HEK293 (cell line): ENCODE results near the gene LRRN1.

ENCODE experiments used
- CTCF ChIA-PET: fragments of 350-600 bp; formaldehyde crosslinking; extraction: SDS; loops from one replicate; lab custom pipeline; 2021; ENCODE audit warnings: antibody characterized with exemption; lab: Yijun Ruan, JAX
- POLR2A ChIA-PET: fragments of 300-600 bp; formaldehyde crosslinking; extraction: SDS; loops from one replicate; lab custom pipeline; 2020; ENCODE audit warnings: antibody characterized with exemption, inconsistent platforms; lab: Yijun Ruan, JAX
- H3K27ac ChIP-seq: fragments of 200-500 bp; sonication (Bioruptor generic); 2 replicates; pipeline ENCODE4 v1.5.1; 2014; ENCODE audit warnings: low read depth, low read length, control low read depth, inconsistent platforms; ENCODE audit errors: extremely low read depth
- H3K36me3 ChIP-seq, 2 experiments: fragments of 200-500 bp in 1 of 2; sonication (Bioruptor generic) in 1 of 2; 1 replicate in 1 of 2; 2 replicates in 1 of 2; pipeline ENCODE4 v1.5.1; 2014 to 2017; ENCODE audit warnings: inconsistent platforms in 2 of 2, low read length in 2 of 2; ENCODE audit not compliant: control insufficient read depth in 2 of 2, insufficient read depth in 1 of 2
- H3K4me1 ChIP-seq: fragments of 200-500 bp; sonication (Bioruptor generic); 2 replicates; pipeline ENCODE4 v1.5.1; 2014; ENCODE audit warnings: mild to moderate bottlenecking, low read length, inconsistent platforms; ENCODE audit not compliant: control insufficient read depth, insufficient read depth
- H3K4me3 ChIP-seq: 2 replicates; pipeline ENCODE4 v1.5.1; 2011; ENCODE audit warnings: low read depth, mild to moderate bottlenecking, control low read depth, low read length, moderate library complexity
- H3K9me3 ChIP-seq: fragments of 200-500 bp; sonication (Bioruptor generic); 2 replicates; pipeline ENCODE4 v1.5.1; 2014; ENCODE audit warnings: low read depth, low read length, inconsistent platforms; ENCODE audit not compliant: control insufficient read depth, insufficient read depth
- BCL11B ChIP-seq: fragments of 450-650 bp; formaldehyde crosslinking; IDR thresholded peaks from 2 replicates; pipeline ENCODE4 v1.5.1; 2016; ENCODE audit warnings: low read depth, missing biosample characterization, missing genetic modification characterization
- GLIS2 ChIP-seq: fragments of 450-650 bp; formaldehyde crosslinking; IDR thresholded peaks from 2 replicates; pipeline ENCODE4 v1.5.1; 2016; ENCODE audit warnings: missing biosample characterization, missing genetic modification characterization
- RBAK ChIP-seq: fragments of 450-650 bp; formaldehyde crosslinking; IDR thresholded peaks from 2 replicates; pipeline ENCODE4 v1.5.1; 2016; ENCODE audit warnings: missing biosample characterization, missing genetic modification characterization
- SALL2 ChIP-seq: fragments of 450-650 bp; formaldehyde crosslinking; IDR thresholded peaks from 2 replicates; pipeline ENCODE4 v1.5.0; 2017; ENCODE audit warnings: missing biosample characterization, mild to moderate bottlenecking, missing genetic modification characterization, borderline replicate concordance
- SCRT2 ChIP-seq: fragments of 450-650 bp; formaldehyde crosslinking; IDR thresholded peaks from 2 replicates; pipeline ENCODE4 v1.5.1; 2016; ENCODE audit warnings: missing biosample characterization, missing genetic modification characterization
- SP3 ChIP-seq: fragments of 450-650 bp; formaldehyde crosslinking; IDR thresholded peaks from 2 replicates; pipeline ENCODE4 v1.5.1; 2016; ENCODE audit warnings: missing biosample characterization, missing genetic modification characterization
- ZEB2 ChIP-seq: fragments of 450-650 bp; formaldehyde crosslinking; IDR thresholded peaks from 2 replicates; pipeline ENCODE4 v1.5.1; 2016; ENCODE audit warnings: missing biosample characterization, missing genetic modification characterization
- ZNF112 ChIP-seq: fragments of 450-650 bp; formaldehyde crosslinking; IDR thresholded peaks from 2 replicates; pipeline ENCODE4 v1.5.0; 2017; ENCODE audit warnings: missing biosample characterization, missing genetic modification characterization
- ZNF132 ChIP-seq: fragments of 450-650 bp; formaldehyde crosslinking; IDR thresholded peaks from 2 replicates; pipeline ENCODE4 v1.5.1; 2017; ENCODE audit warnings: missing biosample characterization, missing genetic modification characterization, borderline replicate concordance
- ZNF221 ChIP-seq: fragments of 450-650 bp; formaldehyde crosslinking; IDR thresholded peaks from 2 replicates; pipeline ENCODE4 v1.5.1; 2017; ENCODE audit warnings: missing biosample characterization, missing genetic modification characterization, borderline replicate concordance
- ZNF311 ChIP-seq: fragments of 450-650 bp; formaldehyde crosslinking; IDR thresholded peaks from 2 replicates; pipeline ENCODE4 v1.5.1; 2017; ENCODE audit warnings: missing biosample characterization, missing genetic modification characterization, borderline replicate concordance
- ZNF670 ChIP-seq: fragments of 450-650 bp; formaldehyde crosslinking; IDR thresholded peaks from 2 replicates; pipeline ENCODE4 v1.5.1; 2016; ENCODE audit warnings: missing biosample characterization, missing genetic modification characterization, low read depth
- ZNF701 ChIP-seq: fragments of 450-650 bp; formaldehyde crosslinking; IDR thresholded peaks from 2 replicates; pipeline ENCODE4 v1.5.1; 2016; ENCODE audit warnings: missing biosample characterization, missing genetic modification characterization
- ZSCAN30 ChIP-seq: fragments of 450-650 bp; IDR thresholded peaks from 2 replicates; pipeline ENCODE4 v1.5.1; 2018; ENCODE audit warnings: missing biosample characterization, mild to moderate bottlenecking, missing genetic modification characterization, moderate library complexity
- TF ChIP-seq, protein P1 (sequence below): fragments of 450-650 bp; formaldehyde crosslinking; IDR thresholded peaks from 2 replicates; pipeline ENCODE4 v1.5.1; 2017; ENCODE audit warnings: missing biosample characterization, missing genetic modification characterization
- TF ChIP-seq, protein P2 (sequence below): fragments of 450-650 bp; formaldehyde crosslinking; IDR thresholded peaks from 2 replicates; pipeline ENCODE4; 2016; ENCODE audit warnings: missing biosample characterization, missing genetic modification characterization
- TF ChIP-seq, protein P3 (sequence below): fragments of 450-650 bp; formaldehyde crosslinking; IDR thresholded peaks from 2 replicates; pipeline ENCODE4 v1.5.1; 2016; ENCODE audit warnings: missing biosample characterization, missing genetic modification characterization
- TF ChIP-seq, protein P4 (sequence below): fragments of 450-650 bp; formaldehyde crosslinking; IDR thresholded peaks from 2 replicates; pipeline ENCODE4 v1.5.1; 2016; ENCODE audit warnings: missing biosample characterization, missing genetic modification characterization
- TF ChIP-seq, protein P5 (sequence below): fragments of 450-650 bp; formaldehyde crosslinking; IDR thresholded peaks from 2 replicates; pipeline ENCODE4 v1.5.1; 2016; ENCODE audit warnings: missing biosample characterization, missing genetic modification characterization
- TF ChIP-seq, protein P6 (sequence below): fragments of 450-650 bp; formaldehyde crosslinking; IDR thresholded peaks from 2 replicates; pipeline ENCODE4 v1.5.1; 2016; ENCODE audit warnings: missing biosample characterization, missing genetic modification characterization

The LRRN1 gene

DNA sequence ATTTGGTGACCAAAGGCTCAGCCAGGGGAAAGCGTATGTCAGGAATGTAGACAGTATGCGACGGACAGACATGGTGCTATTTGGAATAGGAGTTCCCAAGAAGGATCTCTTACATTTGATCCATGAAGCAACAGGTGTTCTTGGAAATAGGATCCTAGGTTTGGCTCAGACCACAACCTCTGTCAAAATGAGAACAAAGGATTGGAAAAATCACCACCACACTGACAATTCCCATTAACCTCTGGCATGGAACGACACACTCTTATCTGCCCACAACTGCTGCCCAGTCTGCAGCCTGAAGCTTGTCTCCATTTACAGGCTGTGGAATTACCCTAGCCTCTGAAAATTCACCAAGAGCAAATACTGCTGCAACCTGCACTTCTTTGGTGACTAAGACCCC, 33.6 kb upstream of the LRRN1 start:
- H3K4me1 ChIP-seq: no peaks in the 10 kb centered on the region
- CTCF ChIA-PET: no interaction called here
- TF ChIP-seq, protein P1, sequence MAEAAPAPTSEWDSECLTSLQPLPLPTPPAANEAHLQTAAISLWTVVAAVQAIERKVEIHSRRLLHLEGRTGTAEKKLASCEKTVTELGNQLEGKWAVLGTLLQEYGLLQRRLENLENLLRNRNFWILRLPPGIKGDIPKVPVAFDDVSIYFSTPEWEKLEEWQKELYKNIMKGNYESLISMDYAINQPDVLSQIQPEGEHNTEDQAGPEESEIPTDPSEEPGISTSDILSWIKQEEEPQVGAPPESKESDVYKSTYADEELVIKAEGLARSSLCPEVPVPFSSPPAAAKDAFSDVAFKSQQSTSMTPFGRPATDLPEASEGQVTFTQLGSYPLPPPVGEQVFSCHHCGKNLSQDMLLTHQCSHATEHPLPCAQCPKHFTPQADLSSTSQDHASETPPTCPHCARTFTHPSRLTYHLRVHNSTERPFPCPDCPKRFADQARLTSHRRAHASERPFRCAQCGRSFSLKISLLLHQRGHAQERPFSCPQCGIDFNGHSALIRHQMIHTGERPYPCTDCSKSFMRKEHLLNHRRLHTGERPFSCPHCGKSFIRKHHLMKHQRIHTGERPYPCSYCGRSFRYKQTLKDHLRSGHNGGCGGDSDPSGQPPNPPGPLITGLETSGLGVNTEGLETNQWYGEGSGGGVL: no peak
- peak; percentile 58 for TF ChIP-seq SCRT2 (tag by site-specific recombination)
- H3K9me3 ChIP-seq: no peaks in the 10 kb centered on the region
- H3K27ac ChIP-seq: no peak overlapping the region
- POLR2A ChIA-PET: no interaction called here
- H3K36me3 ChIP-seq: no peaks in the 10 kb centered on the region
- no peak overlapping the region for H3K4me3 ChIP-seq

DNA sequence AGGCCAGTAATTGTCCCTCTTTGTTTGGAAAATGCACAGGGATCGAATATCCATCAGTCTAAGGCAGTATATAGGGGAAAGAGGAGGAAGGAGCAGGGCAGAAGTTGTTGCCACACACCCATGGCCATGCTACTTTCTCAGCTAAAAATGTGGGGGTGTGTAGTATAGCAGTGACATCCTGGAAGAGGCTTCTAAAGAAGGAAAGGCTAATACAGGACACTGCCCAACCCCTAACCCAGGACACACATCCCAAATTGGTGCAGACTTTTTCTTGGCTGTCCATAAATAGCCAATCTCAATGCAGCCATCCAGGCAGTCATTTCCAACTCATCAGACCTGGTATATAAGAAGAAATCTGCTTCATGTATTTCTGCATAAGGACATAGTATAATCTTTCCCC, 33.1 kb upstream of the LRRN1 start:
- ChIA-PET POLR2A (no interaction called here), CTCF (no interaction called here)
- Histone ChIP-seq H3K9me3 (no peaks in the 10 kb centered on the region), H3K27ac (no peak overlapping the region), H3K4me3 (no peak overlapping the region), H3K4me1 (no peaks in the 10 kb centered on the region), H3K36me3 (no peaks in the 10 kb centered on the region)
- no peak for TF ChIP-seq ZNF701 (tag by site-specific recombination)
- TF ChIP-seq ZNF132: no peak
- no peak for TF ChIP-seq ZNF311 (tag by site-specific recombination)
- TF ChIP-seq BCL11B (tag by site-specific recombination): no peak
- TF ChIP-seq, protein P2, sequence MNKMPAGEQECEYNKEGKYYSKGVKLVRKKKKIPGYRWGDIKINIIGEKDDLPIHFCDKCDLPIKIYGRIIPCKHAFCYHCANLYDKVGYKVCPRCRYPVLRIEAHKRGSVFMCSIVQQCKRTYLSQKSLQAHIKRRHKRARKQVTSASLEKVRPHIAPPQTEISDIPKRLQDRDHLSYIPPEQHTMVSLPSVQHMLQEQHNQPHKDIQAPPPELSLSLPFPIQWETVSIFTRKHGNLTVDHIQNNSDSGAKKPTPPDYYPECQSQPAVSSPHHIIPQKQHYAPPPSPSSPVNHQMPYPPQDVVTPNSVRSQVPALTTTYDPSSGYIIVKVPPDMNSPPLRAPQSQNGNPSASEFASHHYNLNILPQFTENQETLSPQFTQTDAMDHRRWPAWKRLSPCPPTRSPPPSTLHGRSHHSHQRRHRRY (tag by site-specific recombination): no peak
- TF ChIP-seq ZEB2 (tag by site-specific recombination): no peak
- no peak for TF ChIP-seq SP3
- no peak for TF ChIP-seq ZSCAN30 (tag by site-specific recombination)
- TF ChIP-seq GLIS2 (tag by site-specific recombination): no peak
- no peak for TF ChIP-seq ZNF221 (tag by site-specific recombination)
- TF ChIP-seq, protein P3, sequence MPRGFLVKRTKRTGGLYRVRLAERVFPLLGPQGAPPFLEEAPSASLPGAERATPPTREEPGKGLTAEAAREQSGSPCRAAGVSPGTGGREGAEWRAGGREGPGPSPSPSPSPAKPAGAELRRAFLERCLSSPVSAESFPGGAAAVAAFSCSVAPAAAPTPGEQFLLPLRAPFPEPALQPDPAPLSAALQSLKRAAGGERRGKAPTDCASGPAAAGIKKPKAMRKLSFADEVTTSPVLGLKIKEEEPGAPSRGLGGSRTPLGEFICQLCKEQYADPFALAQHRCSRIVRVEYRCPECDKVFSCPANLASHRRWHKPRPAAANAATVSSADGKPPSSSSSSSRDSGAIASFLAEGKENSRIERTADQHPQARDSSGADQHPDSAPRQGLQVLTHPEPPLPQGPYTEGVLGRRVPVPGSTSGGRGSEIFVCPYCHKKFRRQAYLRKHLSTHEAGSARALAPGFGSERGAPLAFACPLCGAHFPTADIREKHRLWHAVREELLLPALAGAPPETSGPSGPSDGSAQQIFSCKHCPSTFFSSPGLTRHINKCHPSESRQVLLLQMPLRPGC (tag by site-specific recombination): no peak

DNA sequence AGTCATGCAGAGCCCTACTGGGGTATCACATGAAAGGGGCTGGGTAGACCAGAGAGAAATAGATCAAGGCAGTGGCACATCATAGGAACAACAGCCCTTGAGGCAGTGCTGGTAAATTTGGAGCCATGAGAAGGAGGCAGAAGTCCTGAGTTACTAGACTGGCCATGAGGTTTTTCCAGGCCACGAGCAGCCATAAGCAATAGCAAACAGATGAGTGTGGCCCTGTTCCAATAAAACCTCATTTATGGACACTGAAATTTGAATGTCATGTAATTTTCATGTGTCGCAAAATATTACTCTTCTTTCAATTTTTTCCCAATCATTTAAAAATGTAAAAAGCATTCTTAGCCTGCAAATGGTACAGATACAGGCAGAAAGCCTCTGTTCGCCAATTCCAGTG, 28.1 kb upstream of the LRRN1 start:
- Histone ChIP-seq H3K4me3 (no peak overlapping the region), H3K36me3 (no peaks in the 10 kb centered on the region), H3K4me1 (no peaks in the 10 kb centered on the region), H3K9me3 (no peaks in the 10 kb centered on the region), H3K27ac (no peak overlapping the region)
- ChIA-PET CTCF (interaction anchor here (0.5 kb wide), 1 partner anchor 78 kb away, joined by 3 read pairs; no protein-coding TSS in a partner anchor), POLR2A (no interaction called here)
- TF ChIP-seq ZNF112 (no peak), RBAK (tag by site-specific recombination) (no peak), ZNF670 (tag by site-specific recombination) (no peak), SALL2 (tag by site-specific recombination) (no peak)
- TF ChIP-seq, protein P4, sequence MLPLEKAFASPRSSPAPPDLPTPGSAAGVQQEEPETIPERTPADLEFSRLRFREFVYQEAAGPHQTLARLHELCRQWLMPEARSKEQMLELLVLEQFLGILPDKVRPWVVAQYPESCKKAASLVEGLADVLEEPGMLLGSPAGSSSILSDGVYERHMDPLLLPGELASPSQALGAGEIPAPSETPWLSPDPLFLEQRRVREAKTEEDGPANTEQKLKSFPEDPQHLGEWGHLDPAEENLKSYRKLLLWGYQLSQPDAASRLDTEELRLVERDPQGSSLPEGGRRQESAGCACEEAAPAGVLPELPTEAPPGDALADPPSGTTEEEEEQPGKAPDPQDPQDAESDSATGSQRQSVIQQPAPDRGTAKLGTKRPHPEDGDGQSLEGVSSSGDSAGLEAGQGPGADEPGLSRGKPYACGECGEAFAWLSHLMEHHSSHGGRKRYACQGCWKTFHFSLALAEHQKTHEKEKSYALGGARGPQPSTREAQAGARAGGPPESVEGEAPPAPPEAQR (tag by site-specific recombination): no peak
- TF ChIP-seq, protein P5, sequence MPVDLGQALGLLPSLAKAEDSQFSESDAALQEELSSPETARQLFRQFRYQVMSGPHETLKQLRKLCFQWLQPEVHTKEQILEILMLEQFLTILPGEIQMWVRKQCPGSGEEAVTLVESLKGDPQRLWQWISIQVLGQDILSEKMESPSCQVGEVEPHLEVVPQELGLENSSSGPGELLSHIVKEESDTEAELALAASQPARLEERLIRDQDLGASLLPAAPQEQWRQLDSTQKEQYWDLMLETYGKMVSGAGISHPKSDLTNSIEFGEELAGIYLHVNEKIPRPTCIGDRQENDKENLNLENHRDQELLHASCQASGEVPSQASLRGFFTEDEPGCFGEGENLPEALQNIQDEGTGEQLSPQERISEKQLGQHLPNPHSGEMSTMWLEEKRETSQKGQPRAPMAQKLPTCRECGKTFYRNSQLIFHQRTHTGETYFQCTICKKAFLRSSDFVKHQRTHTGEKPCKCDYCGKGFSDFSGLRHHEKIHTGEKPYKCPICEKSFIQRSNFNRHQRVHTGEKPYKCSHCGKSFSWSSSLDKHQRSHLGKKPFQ (tag by site-specific recombination): no peak
- TF ChIP-seq, protein P6, sequence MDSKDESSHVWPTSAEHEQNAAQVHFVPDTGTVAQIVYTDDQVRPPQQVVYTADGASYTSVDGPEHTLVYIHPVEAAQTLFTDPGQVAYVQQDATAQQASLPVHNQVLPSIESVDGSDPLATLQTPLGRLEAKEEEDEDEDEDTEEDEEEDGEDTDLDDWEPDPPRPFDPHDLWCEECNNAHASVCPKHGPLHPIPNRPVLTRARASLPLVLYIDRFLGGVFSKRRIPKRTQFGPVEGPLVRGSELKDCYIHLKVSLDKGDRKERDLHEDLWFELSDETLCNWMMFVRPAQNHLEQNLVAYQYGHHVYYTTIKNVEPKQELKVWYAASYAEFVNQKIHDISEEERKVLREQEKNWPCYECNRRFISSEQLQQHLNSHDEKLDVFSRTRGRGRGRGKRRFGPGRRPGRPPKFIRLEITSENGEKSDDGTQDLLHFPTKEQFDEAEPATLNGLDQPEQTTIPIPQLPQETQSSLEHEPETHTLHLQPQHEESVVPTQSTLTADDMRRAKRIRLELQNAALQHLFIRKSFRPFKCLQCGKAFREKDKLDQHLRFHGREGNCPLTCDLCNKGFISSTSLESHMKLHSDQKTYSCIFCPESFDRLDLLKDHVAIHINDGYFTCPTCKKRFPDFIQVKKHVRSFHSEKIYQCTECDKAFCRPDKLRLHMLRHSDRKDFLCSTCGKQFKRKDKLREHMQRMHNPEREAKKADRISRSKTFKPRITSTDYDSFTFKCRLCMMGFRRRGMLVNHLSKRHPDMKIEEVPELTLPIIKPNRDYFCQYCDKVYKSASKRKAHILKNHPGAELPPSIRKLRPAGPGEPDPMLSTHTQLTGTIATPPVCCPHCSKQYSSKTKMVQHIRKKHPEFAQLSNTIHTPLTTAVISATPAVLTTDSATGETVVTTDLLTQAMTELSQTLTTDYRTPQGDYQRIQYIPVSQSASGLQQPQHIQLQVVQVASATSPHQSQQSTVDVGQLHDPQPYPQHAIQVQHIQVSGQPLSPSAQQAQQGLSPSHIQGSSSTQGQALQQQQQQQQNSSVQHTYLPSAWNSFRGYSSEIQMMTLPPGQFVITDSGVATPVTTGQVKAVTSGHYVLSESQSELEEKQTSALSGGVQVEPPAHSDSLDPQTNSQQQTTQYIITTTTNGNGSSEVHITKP: no peak
